Measurements from ENCODE around the gene DNAJA3. TPM values are rescaled to one million over a fixed set of nuclear protein-coding genes. Genes with fewer than 3 reads are reported as not detected.

DNAJA3 gene
- total RNA-seq, 1 donor from 2014 or later: 31.1 TPM

DNA sequence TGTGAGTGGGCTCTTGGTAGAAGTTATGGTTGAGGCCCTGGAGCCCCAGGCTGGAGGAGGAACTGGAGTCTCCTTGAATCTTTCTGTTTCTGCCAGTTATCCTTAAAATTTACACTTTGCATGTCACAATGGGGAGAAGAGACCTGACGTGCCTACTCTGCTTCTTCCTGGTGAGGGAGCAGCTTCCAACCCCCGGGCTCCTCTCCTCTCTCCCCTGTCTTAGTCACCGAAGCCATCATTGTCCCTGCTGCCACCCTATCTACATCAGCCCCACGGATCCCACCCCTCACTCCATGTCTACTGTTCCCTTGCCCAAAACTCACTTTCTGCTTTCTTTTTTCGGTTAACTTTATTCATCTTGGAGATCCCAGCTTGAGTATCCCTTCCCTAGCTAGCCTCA is 17.6 kb downstream of the DNAJA3 start:
- H3K27ac Mint-ChIP-seq (ENCODE audit: unreplicated experiment): no peak overlapping the region
- H3K36me3 Mint-ChIP-seq (ENCODE audit: unreplicated experiment): peaks cover 52% of the 10 kb centered on the region
- no peaks in the 10 kb centered on the region for H3K27me3 Mint-ChIP-seq (ENCODE audit: unreplicated experiment)
- DNase-seq (ENCODE audit: extremely low spot score, unreplicated experiment): no peak
- no peaks in the 10 kb centered on the region for H3K9me3 Mint-ChIP-seq (ENCODE audit: unreplicated experiment)
- TF ChIP-seq, protein P1, sequence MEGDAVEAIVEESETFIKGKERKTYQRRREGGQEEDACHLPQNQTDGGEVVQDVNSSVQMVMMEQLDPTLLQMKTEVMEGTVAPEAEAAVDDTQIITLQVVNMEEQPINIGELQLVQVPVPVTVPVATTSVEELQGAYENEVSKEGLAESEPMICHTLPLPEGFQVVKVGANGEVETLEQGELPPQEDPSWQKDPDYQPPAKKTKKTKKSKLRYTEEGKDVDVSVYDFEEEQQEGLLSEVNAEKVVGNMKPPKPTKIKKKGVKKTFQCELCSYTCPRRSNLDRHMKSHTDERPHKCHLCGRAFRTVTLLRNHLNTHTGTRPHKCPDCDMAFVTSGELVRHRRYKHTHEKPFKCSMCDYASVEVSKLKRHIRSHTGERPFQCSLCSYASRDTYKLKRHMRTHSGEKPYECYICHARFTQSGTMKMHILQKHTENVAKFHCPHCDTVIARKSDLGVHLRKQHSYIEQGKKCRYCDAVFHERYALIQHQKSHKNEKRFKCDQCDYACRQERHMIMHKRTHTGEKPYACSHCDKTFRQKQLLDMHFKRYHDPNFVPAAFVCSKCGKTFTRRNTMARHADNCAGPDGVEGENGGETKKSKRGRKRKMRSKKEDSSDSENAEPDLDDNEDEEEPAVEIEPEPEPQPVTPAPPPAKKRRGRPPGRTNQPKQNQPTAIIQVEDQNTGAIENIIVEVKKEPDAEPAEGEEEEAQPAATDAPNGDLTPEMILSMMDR (IDR thresholded peaks at IDR 0.05): no peak
- H3K4me3 Mint-ChIP-seq (ENCODE audit: unreplicated experiment): no peak overlapping the region
- H3K4me1 Mint-ChIP-seq (ENCODE audit: unreplicated experiment): no peaks in the 10 kb centered on the region

DNA sequence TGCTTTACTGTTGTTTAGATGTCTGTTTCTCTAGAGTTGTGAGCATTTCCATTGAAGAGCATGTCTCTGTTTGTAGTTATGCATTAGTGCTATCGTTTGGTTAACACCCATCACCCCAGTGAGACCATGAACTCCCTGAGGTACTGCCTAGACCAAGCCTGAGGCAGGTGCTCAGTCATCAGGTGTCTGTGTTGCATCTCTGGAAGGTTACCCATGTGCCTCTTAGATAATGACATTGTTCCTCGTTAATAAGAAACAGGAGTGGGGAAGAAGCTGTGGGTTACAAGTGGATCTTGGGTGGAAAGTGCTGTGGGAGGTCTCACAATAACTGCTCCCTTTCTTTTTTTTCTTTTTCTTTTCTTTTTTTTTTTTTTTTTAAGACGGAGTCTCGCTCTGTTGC is 18.3 kb downstream of the DNAJA3 start:
- no peaks in the 10 kb centered on the region for H3K9me3 Mint-ChIP-seq (ENCODE audit: unreplicated experiment)
- H3K36me3 Mint-ChIP-seq (ENCODE audit: unreplicated experiment): peaks cover 53% of the 10 kb centered on the region
- no peaks in the 10 kb centered on the region for H3K4me1 Mint-ChIP-seq (ENCODE audit: unreplicated experiment)
- no peaks in the 10 kb centered on the region for H3K27me3 Mint-ChIP-seq (ENCODE audit: unreplicated experiment)
- no peak for DNase-seq (ENCODE audit: extremely low spot score, unreplicated experiment)
- TF ChIP-seq, protein P1 (IDR thresholded peaks at IDR 0.05): no peak
- H3K4me3 Mint-ChIP-seq (ENCODE audit: unreplicated experiment): no peak overlapping the region
- H3K27ac Mint-ChIP-seq (ENCODE audit: unreplicated experiment): no peak overlapping the region

DNA sequence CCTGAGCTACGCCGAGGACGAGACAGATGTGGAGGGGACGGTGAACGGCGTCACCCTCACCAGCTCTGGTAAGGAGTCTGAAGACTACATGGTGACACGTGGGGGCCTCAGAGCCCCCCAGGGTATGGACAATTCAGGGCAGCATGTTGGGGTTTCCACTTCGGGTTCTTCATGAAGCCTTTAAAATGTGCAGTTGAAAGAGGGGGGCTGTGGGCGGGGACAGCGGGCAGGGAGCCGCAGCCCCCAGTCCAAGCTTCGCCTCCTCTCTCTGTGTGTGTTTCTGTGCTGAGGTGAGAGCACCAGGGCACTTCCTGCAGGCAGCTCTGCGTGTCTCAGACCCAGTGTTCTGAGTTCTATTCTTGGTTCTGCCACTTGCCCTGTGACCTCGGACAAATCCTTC is 24.8 kb downstream of the DNAJA3 start:
- no peak for DNase-seq (ENCODE audit: extremely low spot score, unreplicated experiment)
- Mint-ChIP-seq H3K9me3 (ENCODE audit: unreplicated experiment) (no peaks in the 10 kb centered on the region), H3K36me3 (ENCODE audit: unreplicated experiment) (peaks cover 40% of the 10 kb centered on the region), H3K27me3 (ENCODE audit: unreplicated experiment) (no peaks in the 10 kb centered on the region), H3K27ac (ENCODE audit: unreplicated experiment) (no peak overlapping the region), H3K4me3 (ENCODE audit: unreplicated experiment) (no peak overlapping the region), H3K4me1 (ENCODE audit: unreplicated experiment) (no peaks in the 10 kb centered on the region)
- TF ChIP-seq, protein P1 (IDR thresholded peaks at IDR 0.05): no peak

DNA sequence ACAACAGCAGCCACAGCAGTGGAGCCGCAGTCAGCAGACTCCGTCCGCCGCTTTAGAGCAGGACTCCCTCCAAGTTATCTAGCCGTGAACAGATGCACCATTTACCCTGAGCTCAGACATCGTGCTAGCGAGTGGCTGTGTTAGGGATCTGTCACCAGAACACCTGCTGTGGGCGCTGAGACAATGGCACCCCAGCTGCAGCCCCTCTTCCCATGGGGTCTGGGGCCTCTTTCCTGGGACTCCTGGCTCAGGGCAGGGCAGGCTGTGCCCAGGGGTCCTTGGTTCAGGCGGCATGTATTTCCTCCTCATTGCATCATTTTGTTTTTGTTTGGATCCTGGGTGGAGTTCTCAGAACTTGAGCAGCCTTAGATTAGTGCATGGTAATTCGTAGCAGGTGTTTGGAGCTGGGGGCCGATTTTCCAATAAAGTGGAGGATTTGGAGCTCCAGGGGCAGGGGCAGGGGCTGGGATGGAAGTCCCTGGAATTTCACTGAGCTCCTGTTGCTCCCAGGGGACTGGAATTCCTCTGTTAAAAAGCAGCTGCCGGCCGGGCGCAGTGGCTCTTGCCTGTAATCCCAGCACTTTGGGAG is 25.4 kb downstream of the DNAJA3 start:
- DNase-seq (ENCODE audit: extremely low spot score, unreplicated experiment): no peak
- Mint-ChIP-seq H3K36me3 (ENCODE audit: unreplicated experiment) (peaks cover 41% of the 10 kb centered on the region), H3K27ac (ENCODE audit: unreplicated experiment) (peak overlapping the region; percentile 47), H3K4me3 (ENCODE audit: unreplicated experiment) (no peak overlapping the region), H3K9me3 (ENCODE audit: unreplicated experiment) (no peaks in the 10 kb centered on the region), H3K4me1 (ENCODE audit: unreplicated experiment) (no peaks in the 10 kb centered on the region), H3K27me3 (ENCODE audit: unreplicated experiment) (no peaks in the 10 kb centered on the region)
- TF ChIP-seq, protein P1 (IDR thresholded peaks at IDR 0.05): no peak

DNA sequence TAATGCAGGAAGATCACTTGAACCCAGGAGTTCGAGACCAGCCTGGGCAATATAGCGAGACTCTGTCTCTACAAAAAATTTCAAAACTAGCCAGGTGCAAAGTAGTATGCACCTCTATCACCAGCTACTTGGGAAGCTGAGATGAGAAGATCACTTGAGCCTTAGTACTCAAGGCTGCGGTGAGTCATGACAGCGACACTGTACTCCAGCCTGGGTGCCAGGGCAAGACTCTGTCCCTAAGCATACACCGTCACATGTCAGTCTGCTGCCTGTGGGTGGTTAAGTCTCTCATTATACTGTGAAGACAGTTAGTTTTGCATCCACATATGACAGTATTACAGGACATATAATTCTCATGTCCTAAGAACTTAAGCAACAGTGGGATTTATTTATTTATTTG is 27.0 kb downstream of the DNAJA3 start:
- H3K36me3 Mint-ChIP-seq (ENCODE audit: unreplicated experiment): peaks cover 36% of the 10 kb centered on the region
- no peaks in the 10 kb centered on the region for H3K4me1 Mint-ChIP-seq (ENCODE audit: unreplicated experiment)
- no peaks in the 10 kb centered on the region for H3K27me3 Mint-ChIP-seq (ENCODE audit: unreplicated experiment)
- DNase-seq (ENCODE audit: extremely low spot score, unreplicated experiment): no peak
- H3K27ac Mint-ChIP-seq (ENCODE audit: unreplicated experiment): no peak overlapping the region
- H3K9me3 Mint-ChIP-seq (ENCODE audit: unreplicated experiment): no peaks in the 10 kb centered on the region
- TF ChIP-seq, protein P1 (IDR thresholded peaks at IDR 0.05): no peak
- H3K4me3 Mint-ChIP-seq (ENCODE audit: unreplicated experiment): no peak overlapping the region
